ENCODE data around the gene GNAZ.

The GNAZ gene

DNA sequence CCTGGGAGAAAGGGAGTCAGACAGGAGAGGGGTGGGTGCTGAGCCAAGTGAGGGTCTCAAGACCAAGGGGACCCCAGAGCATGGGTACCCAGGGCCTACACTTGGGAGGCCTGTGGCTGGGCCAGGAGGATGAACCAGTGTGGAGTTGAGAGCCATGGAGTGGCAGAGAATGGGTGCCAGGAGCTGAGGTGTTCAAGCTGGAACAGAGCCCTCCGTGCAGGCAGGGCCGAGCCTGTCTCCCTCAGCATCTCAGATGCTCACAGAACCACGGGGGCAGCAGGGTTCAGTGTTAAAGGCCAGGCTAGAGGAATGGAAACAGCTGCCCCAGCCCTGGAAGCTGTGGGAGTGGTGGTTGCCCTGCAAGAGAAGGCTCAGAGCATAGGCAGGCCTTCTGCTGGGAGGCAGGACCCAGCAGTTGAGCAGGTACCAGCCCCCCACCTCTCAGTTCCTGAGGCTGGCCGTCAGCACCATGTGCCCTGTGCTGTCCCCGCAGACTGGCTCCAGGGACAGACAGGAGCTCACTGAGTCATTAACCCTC is 39.2 kb downstream of the GNAZ start:
- no peak for DNase-seq

DNA sequence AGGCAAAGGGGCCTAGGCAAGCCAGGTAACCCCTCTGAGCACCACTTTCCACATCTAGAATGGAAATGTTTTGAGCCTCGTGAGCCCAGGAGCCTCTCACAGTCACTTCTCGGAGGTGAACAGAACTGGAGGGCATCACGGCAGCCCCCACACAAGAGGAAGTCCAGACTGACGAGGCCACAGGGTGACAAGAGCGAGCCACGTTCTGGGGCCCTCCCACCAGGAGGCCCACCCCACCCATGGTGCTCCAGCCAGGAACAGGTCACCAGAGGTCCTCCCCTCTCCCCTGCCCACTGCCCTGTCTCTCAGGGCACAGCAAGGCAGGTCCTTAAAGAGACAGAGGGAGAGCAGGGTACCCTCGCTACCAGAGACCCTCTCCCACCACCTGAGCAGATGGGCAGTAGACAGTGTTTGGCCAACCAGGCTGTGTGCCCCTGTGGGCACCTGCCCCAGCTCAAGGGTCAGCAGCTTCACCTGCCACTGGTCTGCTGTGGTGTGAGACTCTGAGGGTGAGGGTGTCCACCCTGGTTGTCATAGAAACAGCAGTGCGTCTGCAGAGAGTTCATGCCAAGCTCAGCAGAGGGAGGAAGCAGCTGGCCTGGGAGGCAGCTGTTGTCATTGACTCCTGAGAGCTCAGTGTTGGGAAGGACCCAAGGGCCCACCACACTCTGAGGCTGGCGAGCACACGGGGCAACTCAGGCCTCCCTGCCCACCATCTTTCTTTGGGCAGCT is 40.0 kb downstream of the GNAZ start:
- DNase-seq: no peak

DNA sequence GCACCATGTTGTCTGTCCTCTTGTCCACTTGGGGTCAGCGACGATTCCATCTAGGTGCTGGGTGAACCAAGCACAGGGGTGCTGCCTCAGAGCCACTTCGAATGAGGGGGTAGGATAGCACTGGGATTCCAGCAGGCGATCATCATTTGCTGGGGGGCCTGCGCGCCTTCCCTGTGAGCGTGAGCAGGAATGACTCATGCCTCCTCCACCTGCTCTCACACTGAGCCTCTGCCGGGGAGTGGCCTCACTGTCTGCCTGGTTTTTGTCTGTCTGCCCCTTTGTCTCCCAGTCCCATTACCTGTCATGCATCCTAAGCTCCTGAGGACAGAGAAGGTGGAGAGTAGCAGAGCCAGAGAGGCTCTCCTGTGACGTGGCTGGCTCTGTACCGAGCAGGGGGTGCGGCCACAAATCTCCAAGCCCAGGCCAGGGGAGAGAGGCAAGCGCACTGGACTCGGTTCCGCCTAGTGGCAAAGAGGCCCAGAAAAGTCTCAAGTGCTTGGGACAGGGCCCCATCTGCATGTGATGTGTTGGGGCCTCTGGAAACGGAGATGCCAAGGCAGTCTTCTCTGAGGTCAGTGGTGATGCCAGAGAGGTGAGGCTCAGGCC is 40.7 kb downstream of the GNAZ start:
- DNase-seq: no peak

DNA sequence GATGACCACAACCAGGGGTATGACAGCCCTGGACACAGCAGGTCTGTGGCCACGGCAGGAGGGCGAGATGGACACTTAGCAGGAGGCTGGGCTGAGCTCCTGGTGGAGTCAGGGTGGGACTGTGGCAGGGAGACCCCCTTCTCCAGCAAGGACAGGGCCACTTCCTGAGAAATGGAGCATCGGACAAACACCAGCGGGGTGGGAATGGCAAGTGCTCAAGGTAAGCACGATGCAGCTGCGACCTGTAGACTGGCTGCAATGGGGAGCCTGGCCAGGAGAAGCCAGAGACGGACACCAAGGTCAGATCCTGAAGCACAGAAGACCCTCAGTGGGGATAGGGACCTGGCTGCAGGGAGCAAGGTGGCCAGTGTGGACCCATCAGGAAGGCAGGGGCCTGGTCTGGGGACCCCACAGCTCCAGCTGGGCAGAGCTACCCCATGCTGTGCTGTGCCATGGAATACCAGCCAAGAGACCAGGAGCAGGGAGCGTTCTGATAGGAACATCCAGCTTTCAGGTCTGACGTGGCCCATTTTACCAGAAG is 42.2 kb downstream of the GNAZ start:
- no peak for DNase-seq

DNA sequence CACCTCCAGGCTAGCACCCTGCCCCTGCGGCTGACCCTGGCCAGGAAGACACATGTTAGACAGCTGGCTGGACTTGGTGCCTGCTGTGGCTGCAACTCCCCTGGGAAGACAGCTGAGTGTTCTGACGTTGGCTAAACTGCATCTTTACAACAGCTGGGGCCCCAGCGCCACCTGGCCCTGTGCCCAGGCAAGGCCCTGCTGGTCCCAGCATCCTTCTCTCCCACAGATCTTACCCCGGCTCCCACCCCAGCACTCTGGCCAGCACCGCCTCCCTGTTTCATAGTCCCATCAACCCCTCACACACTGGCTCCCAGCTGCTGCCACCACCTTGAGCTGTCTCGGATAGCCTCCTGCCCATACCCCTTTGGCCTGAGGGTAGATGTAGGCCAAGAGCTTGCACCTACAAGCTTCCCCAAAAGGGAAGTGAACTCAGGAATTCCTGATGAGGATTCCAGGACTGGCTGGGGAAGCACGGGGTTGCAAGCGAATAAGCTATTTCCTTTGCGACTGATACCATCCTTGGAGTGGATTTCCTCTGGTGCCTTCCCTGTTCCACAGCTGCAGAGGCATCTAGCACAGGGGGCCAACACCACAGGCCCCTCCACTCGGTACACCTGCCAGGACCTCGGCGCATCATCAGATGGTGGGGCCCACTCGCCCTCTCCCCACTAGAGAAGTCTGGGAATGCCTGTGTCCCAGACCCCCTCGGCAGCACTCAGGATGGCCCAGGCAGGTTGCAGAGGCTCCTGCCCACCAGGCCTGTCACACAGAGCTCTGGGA is 42.9 kb downstream of the GNAZ start:
- DNase-seq: no peak

DNA sequence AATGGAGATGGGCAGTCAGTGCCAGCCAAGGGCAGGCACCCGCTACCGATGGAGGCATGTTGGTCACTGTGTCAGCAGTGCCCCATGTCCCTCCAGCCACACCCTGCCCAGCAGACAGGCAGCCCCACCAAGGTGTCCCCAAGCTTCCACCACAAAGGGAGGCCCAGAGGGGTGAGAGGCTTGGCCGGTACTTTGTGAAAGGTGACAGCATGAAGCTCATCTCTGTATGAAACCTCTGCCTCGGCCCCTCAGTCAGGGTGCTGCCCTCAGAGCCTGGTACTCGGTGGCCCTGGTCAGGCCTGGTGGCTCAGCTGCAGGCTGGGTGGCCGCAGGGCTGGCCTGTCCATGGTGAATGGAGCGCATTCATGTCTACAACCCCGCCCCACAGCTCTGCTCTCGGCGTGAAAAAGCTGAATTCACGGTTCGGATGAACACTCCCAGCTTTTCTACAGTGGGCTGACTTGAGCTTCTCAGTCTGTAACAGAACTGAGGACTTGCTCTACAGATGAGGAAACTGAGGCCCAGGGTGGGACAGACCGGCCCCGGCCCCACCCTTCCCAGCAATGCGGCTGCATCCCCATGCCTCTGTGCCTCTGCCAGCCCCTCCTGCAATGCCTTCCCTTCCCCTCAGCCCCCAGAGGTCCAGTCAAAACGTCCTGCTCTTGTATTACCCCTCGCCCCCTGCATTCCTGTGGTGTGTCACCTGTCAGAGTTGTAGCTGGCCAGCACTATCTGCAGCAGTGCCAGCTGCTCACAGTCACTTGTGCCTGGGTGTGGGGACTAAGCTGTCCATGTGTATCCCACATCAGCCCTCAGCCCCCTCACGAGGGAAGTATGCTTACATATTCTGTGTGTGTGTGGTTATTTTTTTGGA is 43.8 kb downstream of the GNAZ start:
- no peak for DNase-seq

DNA sequence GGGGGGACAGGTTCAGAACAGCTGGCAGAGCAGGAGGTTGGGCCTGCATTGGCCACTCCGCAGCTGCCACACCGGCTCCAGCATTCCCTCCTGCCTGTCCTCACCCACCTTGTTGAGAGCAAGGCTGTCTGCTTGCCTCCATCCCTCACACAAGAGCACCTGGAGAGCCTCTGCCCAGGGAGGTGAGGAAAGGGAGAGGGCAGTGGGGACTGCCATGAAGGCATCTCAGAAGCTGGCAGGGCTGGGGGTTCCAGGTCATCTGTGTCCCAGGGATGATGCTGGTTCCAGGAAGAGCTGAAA is 44.4 kb downstream of the GNAZ start:
- DNase-seq: no peak

DNA sequence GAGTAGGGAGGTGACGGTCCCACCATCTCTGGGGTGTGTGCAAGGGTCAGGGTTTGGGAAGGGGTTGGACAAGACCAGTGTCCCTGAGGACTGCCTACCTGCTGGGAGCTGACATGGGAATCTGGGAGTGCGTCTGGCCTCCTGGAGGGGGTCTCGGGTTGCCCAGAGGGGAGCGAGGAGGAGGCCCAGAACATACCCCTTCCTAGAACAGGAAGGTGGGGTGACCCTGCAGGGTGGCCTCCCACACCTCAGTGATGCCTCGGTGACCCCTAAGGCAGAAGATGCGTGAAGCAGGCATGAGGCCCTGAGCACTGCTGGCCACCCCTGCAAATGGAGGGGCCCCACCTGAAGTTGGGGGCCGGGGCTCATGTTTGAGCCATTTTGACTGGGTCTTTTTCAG is 45.0 kb downstream of the GNAZ start:
- DNase-seq: no peak

DNA sequence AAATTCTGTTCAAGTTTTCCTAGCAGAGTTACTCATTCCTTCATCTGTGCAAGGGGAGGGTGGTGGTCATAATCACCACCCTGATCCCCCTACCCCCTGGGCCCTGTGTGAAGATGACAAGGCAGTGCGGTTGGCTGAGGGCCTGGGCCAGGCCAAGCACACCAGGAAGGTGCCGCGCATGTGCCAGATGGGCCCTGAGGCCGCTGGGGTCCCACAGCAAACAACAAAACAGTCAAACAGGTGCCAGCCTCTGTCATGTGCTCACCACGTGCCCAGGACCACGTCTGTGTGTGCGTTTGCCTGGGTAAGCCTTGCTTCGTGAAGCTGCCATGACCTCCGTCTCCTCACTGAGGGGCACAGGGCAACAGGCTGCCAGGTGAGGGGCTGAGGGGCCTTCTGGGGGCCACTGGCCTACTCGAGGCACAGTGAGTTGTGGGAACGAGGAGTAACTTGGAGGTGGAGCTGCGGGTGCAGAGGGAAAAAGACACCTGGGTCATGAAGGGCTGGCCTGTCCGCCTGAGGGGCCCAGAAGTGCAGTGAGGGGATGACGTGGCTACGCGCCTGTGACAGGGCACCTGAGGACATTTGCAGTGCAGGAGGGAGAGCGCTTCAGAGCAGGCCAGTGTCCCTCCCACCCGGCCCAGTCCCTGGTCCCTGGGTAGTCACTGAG is 45.6 kb downstream of the GNAZ start:
- DNase-seq: no peak

DNA sequence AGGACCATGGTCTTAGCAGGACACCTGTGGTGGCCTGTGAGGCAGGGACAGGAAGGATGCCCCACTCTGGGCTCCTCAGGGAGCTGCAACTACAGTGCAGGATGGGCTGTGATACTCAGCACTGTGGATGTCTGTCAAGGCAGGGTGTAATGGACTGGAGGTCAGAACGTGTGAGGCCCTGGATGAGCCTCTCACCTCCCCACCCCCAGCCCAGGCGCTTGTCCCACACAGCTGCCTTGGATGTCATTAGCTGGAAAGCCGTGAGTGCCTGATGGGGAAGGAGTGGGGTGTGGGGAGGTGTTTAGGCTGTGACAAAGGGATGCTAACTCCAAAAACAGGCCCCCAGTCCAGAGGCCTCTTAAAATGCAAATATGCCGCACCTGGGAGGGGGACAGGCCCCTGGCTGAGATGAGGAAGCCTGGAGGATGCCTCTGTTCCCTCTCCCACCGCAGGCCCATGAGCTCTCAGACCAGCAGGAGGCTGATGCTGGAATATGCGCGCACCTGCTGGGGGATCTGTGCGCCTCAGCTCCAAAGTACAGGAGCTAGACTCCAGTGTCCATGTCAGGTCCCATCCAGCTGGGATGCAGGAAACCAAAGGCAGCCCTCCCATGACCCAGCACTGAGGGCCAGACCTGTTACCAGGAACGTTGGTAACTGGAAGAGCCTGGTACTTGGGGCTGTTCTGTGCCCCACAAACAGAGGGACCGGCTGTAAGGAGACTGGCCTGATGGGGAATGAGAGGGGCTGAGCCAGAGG is 46.4 kb downstream of the GNAZ start:
- no peak for DNase-seq

DNA sequence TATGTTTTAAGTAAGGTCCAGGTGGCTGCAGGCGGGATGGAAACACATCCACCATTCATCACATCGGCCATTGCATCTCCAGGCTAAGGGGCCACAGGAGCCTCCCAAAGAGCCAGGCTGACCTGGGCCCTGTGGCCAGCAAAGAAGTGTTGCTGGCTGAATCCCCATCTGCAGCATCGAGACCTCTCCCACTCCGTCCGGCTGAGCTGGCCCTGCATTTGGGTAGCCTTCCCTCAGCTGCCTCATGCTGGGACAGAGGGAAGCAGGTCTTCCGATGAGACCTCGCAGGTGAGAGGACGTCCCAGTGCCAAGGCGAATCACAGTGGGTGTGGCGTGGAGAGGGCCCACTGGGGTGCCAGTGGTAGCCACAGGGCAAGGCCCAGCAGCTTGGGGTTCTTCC is 47.0 kb downstream of the GNAZ start:
- DNase-seq: no peak

DNA sequence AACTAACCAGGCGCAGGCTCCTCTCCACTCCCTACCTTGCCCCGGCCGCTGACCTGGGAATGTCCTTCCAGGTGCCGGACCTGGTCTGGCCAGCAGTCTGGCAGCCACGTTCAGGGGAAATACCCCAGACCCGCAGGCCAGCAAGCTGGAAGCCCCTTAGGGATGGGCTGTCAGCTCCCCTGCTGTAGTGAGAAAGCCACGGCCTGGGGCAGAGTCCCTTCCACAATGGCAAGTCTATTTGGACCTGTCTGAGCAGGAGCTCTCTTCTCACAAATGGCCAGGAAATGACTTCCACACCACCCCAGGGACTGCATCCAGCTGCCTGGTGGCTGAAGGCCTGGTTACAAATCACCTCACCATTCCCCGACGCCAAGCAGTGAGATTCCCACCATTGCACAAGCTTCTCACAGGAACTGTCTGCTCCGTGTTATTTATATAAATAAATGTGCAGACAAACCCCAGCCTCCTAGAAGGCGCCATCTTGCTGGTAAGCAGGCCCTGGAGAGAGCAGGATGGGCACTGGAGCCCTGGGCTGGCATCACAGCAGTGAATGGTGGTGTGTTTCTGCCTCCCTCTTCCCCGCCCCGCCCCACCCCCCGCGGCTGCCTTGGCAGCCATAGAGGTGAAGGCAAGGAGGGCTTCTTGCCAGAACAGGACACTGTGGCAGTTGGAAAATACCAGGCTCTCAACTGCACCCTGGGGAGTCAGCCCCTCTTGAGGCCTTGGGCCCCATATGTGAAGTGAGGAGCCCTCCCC is 47.8 kb downstream of the GNAZ start:
- no peak for DNase-seq

DNA sequence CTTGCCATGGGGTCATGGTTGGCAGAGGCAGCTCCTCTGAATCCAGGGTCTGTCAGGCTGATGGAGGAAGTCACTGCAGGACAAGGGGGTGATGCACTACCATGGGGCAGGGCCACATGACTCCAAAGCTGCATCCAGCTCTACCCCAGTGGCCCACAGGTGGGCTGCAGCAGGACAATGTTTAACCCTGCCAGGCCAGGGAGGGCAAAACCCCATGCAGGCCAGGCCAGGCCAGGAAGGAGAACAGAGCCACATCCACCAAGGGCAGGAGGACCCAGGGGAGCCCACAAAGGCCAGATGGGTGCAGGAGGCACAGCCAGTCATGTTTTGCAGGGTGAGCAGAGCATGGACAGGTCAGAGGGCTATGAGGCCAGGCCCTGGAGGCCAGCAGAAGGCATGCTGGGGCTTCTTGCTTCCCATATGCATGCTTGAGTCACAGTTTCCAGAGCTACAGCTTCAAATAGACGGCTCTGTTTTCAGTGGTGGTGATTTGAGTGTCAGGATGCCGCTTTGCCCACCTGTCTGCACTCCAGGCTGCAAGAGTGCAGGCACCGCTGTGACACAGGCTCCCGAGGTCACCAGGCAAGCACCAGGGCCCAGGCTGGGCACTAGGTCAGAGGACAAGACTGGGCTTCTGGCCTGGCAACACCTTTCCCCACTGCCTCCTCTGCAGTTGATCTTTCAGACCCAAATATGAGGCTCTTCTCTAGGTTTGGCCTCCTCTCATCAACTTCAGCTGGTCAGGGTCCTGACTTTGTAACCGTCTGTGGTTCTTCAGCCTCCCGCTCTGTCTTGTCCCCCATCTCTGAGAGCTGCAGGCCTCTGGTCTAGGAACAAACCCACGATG is 48.6 kb downstream of the GNAZ start:
- DNase-seq: no peak

DNA sequence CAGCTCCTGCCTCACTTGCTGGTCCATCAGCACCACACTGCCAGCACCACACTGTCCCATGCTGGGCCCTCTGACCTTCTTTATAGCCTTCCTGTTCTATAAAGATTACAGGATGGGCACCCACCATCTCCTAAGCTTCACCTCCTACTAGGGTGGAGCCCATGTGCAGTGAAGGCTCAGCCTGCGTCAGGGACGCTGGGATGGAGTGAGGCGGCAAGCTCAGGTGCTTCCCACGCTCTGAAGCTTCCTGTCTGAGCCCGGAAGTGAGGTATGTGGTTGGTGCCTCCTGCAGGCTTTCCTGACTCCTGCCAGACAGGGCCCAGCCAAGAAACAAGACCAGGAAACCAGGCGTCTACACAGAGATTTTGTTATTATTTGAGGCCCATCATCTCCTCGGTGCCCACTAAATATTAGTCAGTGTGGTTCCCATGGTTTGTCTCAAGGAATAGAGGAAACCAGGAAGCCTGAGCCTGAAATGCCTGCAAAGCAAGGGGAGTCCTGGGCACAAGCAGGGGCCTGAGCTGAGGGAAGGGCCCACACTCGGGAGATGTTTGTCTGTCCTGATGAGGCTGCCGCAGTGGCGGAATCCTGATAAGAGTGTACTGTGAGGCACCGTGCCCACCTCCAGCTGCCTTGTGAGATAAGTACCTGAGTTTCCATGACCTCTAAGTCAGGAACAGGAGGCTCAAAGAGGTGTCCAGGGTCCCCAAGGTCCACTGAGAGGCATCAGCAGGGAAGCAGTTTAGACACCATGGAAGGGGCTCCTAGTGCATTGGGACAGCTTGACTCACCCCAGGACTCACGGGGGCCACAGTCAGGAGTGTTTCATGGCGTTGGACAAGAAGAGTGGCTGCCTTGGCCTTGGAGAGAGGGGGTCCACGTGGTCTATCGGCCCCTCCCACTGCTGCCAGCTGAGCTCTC is 49.4 kb downstream of the GNAZ start:
- DNase-seq: peak; percentile 72

DNA sequence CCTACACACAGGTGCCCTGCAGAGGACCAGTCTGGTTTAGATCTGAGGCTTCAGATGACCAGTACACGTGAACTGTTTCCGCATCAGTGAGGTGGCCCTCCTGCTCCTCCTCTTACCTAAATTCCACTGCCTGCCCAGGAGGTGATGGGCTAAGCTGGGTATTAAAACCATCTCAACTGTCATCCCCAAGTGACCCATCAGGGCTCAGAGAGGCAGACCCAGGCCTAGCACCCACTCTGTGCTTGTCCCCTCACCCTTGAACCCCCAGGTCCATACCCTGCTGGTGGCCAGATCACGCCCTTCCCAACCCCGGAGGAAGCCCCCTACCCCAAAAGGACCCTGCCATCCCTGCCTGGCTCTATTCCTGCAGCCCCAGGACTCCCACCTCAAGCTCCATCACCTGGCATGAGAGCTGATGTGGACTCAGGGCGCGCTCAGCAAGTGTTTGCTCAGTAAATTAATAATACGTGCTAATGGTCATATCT is 50.1 kb downstream of the GNAZ start:
- no peak for DNase-seq

DNA sequence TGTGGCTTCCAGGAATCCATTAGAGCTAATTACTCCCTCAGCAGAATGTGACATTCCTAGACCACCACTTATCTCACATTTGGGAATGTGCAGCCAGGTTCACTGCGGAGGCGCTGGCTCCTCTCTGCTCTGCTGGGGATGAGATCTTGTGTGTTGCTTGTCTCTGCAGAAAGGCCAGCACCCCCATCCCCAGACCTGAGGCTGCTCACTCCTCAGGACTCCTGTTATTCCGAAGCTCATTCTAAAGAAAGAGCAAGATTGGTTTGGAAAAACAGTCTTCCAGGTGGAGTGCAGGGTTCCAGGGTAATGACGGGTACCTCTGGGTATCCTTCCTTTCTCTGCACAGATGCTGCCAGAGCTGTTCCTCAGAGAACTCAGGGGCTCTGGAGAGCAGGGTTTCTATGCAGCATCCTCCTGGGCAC is 50.7 kb downstream of the GNAZ start:
- no peak for DNase-seq

DNA sequence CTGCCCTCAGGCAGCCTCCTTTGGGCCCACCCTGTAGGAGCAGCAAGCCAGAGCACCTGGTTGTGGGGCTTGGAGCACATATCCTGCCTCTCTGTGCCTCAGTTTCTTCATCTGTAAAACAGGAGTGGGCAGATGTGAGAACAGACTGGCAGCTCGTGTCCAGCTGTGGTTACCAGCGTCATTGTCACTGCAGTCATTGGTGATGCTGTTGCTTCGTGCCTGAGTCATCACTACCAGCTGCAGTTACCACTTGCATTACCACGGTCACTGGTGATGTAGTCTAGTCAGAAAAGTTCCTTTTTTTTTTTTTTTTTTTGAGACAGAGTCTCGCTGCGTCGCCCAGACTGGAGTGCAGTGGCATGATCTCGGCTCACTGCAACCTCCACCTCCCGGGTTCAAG is 51.1 kb downstream of the GNAZ start:
- no peak for DNase-seq

DNA sequence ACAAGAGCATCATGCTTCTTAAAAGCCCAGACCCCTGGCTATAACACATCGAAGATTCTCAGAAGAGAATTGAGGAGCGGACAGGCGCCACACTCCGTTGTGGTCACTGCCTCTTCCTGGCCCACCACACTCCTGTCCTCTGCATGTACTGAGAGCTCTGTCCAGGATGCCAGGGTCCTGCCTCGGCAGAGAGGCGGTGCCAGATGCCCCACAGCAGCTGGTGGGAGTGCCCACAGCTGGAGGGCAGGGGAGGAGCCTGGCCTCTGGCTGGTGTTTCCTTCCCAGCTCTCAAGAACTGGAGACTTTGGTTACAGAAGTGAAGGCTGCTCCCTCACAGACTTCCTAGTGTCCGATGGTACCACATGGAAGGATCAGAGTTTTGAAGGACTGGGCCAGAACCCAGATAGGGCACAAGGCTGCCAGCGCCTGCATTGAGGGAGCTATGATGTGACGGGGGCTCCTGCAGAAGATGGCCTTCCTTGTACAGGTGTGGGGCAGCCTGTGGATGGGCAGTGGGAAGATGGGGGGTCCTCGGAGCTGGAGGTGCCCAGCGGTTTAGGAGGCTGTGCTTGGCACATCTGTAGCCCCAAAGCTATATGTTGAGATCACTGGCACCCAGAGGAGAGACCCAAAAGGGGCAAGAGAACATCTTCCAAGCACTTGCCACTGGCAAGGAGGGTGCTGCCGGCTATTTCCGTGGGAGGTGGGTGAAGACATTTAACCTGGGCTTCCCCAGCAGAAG is 52.1 kb downstream of the GNAZ start:
- no peak for DNase-seq

All from stimulated activated CD4-positive, alpha-beta T cell treated with anti-CD3 and anti-CD28 coated beads, Interleukin-15, amount 100 ng/mL, for 24 hours (primary cell).